Body of pancreas (tissue), 4 donors: ENCODE results near the gene ACIN1. TPM values are rescaled to one million over a fixed set of nuclear protein-coding genes. Genes with fewer than 3 reads are reported as not detected.

Source experiments
- ATAC-seq: fragments of 150-250 bp; one replicate; pipeline ENCODE4 v1.9.1; 2016
- DNase-seq, 4 donors: peaks; one replicate each; pipeline ENCODE4 v3.0.0-alpha.2; 2019
- H3K27ac ChIP-seq, 4 donors: fragments of 200-600 bp; sonication (generic); 1 replicate in 3 of 4; 2 replicates in 1 of 4; pipeline versions ENCODE4 v1.5.1 to v1.6.1; 2016 to 2019; ENCODE audit warnings: mild to moderate bottlenecking in 1 of 4, mixed read lengths in 1 of 4, moderate library complexity in 1 of 4
- H3K27me3 ChIP-seq, 2 donors: fragments of 200-600 bp; sonication (generic); one replicate each; pipeline ENCODE4 v1.6.0; 2016; ENCODE audit warnings: mild to moderate bottlenecking in 1 of 2
- H3K36me3 ChIP-seq, 2 donors: fragments of 200-600 bp; sonication (generic); replicated peaks in 1 of 2; 2 replicates each; pipeline ENCODE4 v1.5.1; 2016; ENCODE audit warnings: low read depth in 2 of 2; ENCODE audit not compliant: insufficient read depth in 1 of 2
- H3K4me1 ChIP-seq: fragments of 200-600 bp; sonication (generic); one replicate; pipeline ENCODE4 v1.6.0; 2016
- H3K4me3 ChIP-seq, 2 donors: fragments of 200-600 bp; sonication (generic); 1 replicate in 1 of 2; 2 replicates in 1 of 2; pipeline ENCODE4 v1.5.1; 2016 to 2019
- H3K9me3 ChIP-seq, 3 donors: fragments of 200-600 bp; sonication (generic); 1 replicate in 2 of 3; 2 replicates in 1 of 3; pipeline ENCODE4 v1.5.1; 2016
- CTCF ChIP-seq, 7 experiments: fragments of 450-650 bp in 4 of 7; fragments of 200-600 bp in 3 of 7; sonication (generic) in 3 of 7; IDR thresholded peaks; one replicate each; pipeline ENCODE4 v1.5.1; 2016 to 2019; ENCODE audit warnings: antibody characterized with exemption in 7 of 7
- POLR2A ChIP-seq, 3 donors: fragments of 450-650 bp; IDR thresholded peaks; one replicate each; pipeline ENCODE4 v1.6.1; 2016; ENCODE audit warnings: antibody characterized with exemption in 3 of 3, mild to moderate bottlenecking in 2 of 3
- WGBS, 2 donors: methylation state at CpG; one replicate each; pipeline ENCODE4 v1.1.5; 2017; 5-methylcytosine and 5-hydroxymethylcytosine counted together
- intact Hi-C: fragments of 100-400 bp; cut with DNase I; formaldehyde crosslinking; loops from one replicate; pipeline ENCODE4 v1.15.1; 2023
- total RNA-seq, 2 donors: library from RNA; depleted of rRNA; stranded (reverse); fragments of >200 nt; gene quantifications; one replicate each; pipeline ENCODE4 v1.1.0, GENCODE V29; 2016

Gene ACIN1
- total RNA-seq, 2 donors from 2014 or later = 91.6 to 110 TPM

GRCh38 chr14:23056145-23056955 lies 38.6 kb downstream of the ACIN1 start:
- peak; percentile 42 to 68 (median 63) for TF ChIP-seq CTCF (IDR thresholded peaks at IDR 0.05)
- TF ChIP-seq POLR2A (IDR thresholded peaks at IDR 0.05) = no peak
- Histone ChIP-seq H3K27ac (no peak overlapping the region), H3K36me3 (peaks cover 11 to 15% of the 10 kb centered on the region in 2 donors), H3K4me3 (no peak overlapping the region), H3K9me3 (no peaks in the 10 kb centered on the region), H3K4me1 (peaks cover 25% of the 10 kb centered on the region), H3K27me3 (no peaks in the 10 kb centered on the region)
- DNase-seq (peak; percentile 68 to 81 (median 74)), ATAC-seq (peak; percentile 49)
- 17 to 21% methylated on average over 17 of the region's 17 CpGs for WGBS, 2 donors
- intact Hi-C loops = loop anchor here (5.0 kb wide), 1 partner anchor 69 kb away; no protein-coding TSS in a partner anchor

DNA sequence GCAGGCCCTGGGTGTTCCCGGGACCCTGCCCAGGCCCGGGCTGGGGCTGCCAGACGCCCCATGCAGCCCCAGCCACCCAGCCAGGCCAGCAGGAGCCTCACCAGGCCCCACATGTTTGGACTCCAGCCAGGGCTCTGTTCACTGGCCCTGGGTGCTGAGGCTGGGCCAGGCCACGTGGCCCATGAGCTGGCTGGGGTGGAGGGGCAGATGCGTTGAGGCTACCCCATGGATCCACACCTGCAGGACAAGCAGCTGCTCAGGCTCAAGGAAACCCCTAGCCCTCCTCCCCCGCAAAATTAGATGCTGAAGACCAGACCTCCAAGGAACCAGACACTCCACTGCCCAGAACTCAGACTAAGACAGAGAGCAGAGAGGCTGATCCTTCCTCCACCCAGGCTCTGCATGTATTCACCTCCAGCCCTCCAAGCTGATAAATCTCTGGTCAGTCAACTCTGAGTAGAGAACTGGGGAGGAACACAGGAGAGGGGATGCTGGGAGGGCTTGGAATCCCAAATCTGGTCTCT lies 39.3 kb downstream of the ACIN1 start:
- intact Hi-C loops = loop anchor here (5.0 kb wide), 1 partner anchor 68 kb away; no protein-coding TSS in a partner anchor
- ATAC-seq (no peak), DNase-seq (peak in 2 of 4 donors; percentile 35 to 54)
- no peak overlapping the region for H3K27ac ChIP-seq
- no peak for TF ChIP-seq CTCF (IDR thresholded peaks at IDR 0.05)
- no peak for TF ChIP-seq POLR2A (IDR thresholded peaks at IDR 0.05)
- no peak overlapping the region for H3K4me3 ChIP-seq
- 60 to 75% methylated on average over 1 to 6 of the region's 6 CpGs for WGBS, 2 donors
- H3K36me3 ChIP-seq = peaks cover 5 to 10% of the 10 kb centered on the region in 2 donors
- no peaks in the 10 kb centered on the region for H3K9me3 ChIP-seq
- H3K27me3 ChIP-seq = no peaks in the 10 kb centered on the region
- H3K4me1 ChIP-seq = peaks cover 25% of the 10 kb centered on the region

DNA sequence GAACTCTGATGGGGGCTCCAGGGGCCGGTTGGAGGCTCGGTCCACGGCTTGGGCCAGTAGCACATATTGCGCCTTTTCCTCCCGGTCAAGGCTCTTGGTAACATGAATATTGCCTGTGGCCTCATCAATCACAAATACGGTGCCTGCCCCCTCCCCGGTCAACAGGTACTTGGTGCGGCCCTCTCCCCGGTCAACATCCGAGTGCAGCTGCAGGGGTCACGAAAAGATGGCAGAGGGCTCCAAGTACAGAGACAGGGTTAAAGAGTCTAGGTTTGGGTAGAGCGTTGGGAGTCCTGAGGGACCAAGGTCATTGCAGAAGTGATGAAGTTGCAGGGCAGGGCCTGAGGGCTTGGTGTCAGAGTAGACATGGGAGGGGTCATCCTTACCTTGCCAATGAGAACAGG lies 39.8 kb downstream of the ACIN1 start:
- Histone ChIP-seq H3K27me3 (no peaks in the 10 kb centered on the region), H3K4me3 (no peak overlapping the region), H3K27ac (no peak overlapping the region), H3K9me3 (no peaks in the 10 kb centered on the region), H3K36me3 (peaks cover 0 to 7% of the 10 kb centered on the region in 2 donors), H3K4me1 (peaks cover 25% of the 10 kb centered on the region)
- TF ChIP-seq CTCF (IDR thresholded peaks at IDR 0.05) (no peak), POLR2A (IDR thresholded peaks at IDR 0.05) (no peak)
- DNase-seq = no peak
- no peak for ATAC-seq
- intact Hi-C loops = loop anchor here (5.0 kb wide), 1 partner anchor 68 kb away; no protein-coding TSS in a partner anchor
- 91 to 93% methylated on average over 11 of the region's 12 CpGs for WGBS, 2 donors

- no peaks in the 10 kb centered on the region for H3K27me3 ChIP-seq
- ATAC-seq = no peak
- 76% methylated on average over 7 to 17 of the region's 17 CpGs for WGBS, 2 donors
- peaks cover 25% of the 10 kb centered on the region for H3K4me1 ChIP-seq
- no peak overlapping the region for H3K27ac ChIP-seq
- no peak for TF ChIP-seq POLR2A (IDR thresholded peaks at IDR 0.05)
- no peak for TF ChIP-seq CTCF (IDR thresholded peaks at IDR 0.05)
- intact Hi-C loops = no loop called here
- no peak for DNase-seq
- H3K4me3 ChIP-seq = no peak overlapping the region
- peaks cover 0 to 1% of the 10 kb centered on the region in 2 donors for H3K36me3 ChIP-seq
- no peaks in the 10 kb centered on the region for H3K9me3 ChIP-seq
Observed at GRCh38 chr14:23054000-23054811, 40.7 kb downstream of the ACIN1 start.
